AG09309 (cell line): Measurements from ENCODE around the gene IMPG1.
"Not testable (repeated sequence)": the region's sequence is repeated elsewhere in the genome, so short reads cannot be mapped to it uniquely, and the experiment has no call there.

Experiments used
- DNase-seq: peaks from one replicate; pipeline ENCODE4 v3.0.0-alpha.2; 2010; ENCODE audit warnings: low read depth
- H3K4me3 ChIP-seq: 2 replicates; pipeline ENCODE4 v1.5.1; 2011; ENCODE audit warnings: mild to moderate bottlenecking, low read depth, low read length, moderate library complexity; ENCODE audit not compliant: control insufficient read depth
- TF ChIP-seq, protein P1 (sequence below): IDR thresholded peaks from 2 replicates; pipeline ENCODE4 v1.5.1; 2011; ENCODE audit warnings: mild to moderate bottlenecking, low read depth, low read length, inconsistent platforms; ENCODE audit not compliant: insufficient read depth, control insufficient read depth; ENCODE audit errors: missing control alignments

Gene IMPG1

DNA sequence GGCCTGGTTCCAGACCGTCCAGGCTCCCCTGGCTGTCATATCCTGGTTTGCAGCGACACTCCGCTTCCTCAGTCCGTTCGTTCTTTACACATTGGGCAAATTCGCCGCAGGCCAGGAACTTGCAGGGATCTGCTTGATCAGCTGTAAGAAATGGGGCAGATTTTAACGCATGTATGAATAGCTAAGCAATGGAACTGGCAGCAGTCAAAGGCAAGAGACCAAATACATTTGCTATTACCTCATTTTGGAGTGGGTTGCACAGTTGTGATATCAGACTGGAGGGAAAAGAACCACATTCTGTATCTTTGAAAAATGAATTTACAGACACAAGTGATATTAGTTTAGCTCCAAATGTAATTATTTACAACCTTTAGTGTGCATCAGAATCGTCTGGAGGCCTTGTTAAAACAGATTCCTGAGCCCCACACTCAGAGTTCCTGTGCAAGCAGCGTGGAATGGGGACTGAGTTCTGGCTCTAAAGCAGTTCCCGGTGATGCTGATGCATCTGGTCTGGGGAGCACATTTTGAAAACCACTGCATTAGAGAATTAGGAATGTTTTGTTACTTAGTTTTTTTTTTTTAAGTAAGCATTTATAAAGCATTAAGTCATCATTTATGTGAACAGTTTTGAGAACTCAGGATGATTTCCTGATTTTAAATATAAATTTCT is 141.3 kb downstream of the IMPG1 start:
- DNase-seq: no peak
- TF ChIP-seq, protein P1, sequence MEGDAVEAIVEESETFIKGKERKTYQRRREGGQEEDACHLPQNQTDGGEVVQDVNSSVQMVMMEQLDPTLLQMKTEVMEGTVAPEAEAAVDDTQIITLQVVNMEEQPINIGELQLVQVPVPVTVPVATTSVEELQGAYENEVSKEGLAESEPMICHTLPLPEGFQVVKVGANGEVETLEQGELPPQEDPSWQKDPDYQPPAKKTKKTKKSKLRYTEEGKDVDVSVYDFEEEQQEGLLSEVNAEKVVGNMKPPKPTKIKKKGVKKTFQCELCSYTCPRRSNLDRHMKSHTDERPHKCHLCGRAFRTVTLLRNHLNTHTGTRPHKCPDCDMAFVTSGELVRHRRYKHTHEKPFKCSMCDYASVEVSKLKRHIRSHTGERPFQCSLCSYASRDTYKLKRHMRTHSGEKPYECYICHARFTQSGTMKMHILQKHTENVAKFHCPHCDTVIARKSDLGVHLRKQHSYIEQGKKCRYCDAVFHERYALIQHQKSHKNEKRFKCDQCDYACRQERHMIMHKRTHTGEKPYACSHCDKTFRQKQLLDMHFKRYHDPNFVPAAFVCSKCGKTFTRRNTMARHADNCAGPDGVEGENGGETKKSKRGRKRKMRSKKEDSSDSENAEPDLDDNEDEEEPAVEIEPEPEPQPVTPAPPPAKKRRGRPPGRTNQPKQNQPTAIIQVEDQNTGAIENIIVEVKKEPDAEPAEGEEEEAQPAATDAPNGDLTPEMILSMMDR: no peak
- no peak overlapping the region for H3K4me3 ChIP-seq

DNA sequence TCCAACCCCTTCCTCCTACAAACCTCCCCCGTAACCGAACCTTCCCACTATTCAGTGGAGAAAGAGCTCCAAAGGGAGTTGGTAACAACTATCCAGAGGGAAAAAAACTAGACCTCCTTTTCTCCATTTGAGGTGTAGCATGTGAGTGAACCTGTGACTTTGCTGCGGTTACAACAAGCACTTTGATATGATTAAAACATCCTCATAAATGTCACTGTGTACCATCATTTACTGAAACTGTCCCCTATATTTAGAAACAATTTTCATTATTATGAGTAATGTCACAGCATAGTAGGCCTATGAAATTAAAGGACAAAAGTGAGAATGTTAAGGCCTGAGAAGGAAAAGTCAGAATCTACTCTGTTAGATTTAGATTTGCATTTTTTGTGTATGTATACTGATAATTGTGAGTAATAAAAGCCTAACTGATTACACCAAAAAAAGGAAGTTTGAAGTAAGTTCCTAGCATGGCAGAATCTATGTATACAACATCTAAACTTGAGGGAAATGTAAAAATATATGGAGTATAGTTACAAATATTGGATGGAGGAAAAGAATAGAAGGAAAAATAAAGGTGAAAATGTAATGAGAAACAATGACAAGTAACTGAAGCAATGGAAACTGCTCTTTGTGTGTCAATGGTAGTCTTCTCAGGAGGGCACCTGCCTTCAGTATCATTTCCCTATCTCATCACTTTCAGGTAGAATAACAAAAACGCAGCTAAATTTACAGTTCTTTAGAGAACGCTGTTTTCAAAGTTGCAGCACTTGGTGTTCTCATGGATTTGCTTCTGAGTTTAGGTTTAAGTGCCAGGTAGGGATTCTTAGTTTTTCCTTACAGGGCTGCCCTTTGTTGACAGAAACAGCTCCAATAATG is 145.9 kb downstream of the IMPG1 start:
- no peak overlapping the region for H3K4me3 ChIP-seq
- TF ChIP-seq, protein P1: no peak
- no peak for DNase-seq

DNA sequence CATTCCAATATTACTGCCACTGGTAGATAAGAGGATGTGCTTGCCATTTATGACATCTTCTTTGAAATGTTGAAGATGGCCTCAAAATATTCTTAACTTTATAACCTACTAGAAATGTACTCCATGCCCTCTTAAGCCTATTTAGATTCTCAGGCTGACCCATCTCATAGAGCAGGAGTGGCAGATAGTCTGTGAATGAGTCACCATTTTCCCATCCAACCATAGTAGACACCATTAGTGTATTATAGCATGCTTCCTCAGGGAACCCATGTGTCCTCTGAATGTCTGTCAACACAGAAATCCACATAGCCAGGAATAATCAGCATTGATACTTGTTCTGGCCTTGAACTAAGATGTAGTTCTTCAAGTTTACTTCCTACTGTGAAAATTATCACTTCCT is 150.2 kb downstream of the IMPG1 start:
- DNase-seq: no peak
- TF ChIP-seq, protein P1: no peak
- no peak overlapping the region for H3K4me3 ChIP-seq

DNA sequence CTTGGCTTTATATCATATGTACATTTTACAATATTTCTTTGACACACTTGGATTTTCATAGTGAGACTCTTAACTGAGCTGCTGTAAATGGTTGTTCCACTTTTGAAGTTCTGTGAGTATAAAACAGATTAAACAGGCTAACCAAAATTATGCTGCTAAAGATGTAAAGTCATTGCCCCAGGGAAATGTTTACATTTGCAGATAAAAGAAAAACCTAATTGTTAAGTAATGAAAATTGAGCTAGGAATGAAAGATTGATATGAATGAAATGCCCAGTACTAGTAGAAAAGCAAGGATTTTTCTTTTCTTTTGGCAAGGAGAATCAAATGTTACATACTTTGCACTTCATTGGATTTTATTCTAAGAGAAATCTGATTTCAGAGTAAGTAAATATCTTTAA is 159.4 kb downstream of the IMPG1 start:
- TF ChIP-seq, protein P1: no peak
- no peak overlapping the region for H3K4me3 ChIP-seq
- no peak for DNase-seq

DNA sequence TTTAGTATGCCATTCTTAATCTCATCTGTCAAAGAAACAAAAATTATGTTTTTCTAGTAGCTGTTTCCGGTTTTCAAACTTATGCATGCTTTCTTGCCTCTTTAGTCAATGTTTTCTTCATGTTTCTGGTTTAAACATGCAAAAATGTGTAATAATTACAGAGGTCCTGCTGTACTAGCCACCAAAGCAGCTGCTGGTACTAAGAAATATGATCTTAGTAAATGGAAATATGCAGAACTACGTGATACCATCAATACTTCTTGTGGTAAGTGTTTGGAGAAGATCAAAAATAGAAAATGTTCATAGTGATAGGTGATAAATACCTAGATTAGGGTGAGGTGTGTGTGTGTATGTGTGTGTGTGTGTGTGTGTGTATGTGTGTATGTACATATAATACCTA is 165.0 kb downstream of the IMPG1 start:
- TF ChIP-seq, protein P1: no peak
- H3K4me3 ChIP-seq: no peak overlapping the region
- DNase-seq: no peak

DNA sequence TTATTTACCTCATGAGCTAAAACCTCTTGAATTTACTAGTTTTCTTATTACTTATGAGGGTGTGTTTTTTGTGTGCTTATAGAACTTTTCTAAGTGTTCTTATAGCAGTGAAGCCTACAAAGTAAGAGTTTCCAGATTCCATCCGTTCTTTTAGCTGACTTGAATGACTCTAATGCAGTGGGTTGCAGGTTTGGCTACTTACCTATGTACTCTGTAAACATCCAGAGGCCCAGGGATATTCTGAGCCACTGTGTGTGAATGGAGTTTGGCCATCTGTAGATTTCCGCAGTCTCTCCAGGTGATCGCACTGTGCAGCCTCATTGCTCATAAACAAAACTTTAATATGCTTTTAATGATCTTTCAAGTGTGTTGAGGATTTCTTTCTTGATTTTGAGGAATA is 165.6 kb downstream of the IMPG1 start:
- H3K4me3 ChIP-seq: no peak overlapping the region
- TF ChIP-seq, protein P1: no peak
- DNase-seq: no peak

DNA sequence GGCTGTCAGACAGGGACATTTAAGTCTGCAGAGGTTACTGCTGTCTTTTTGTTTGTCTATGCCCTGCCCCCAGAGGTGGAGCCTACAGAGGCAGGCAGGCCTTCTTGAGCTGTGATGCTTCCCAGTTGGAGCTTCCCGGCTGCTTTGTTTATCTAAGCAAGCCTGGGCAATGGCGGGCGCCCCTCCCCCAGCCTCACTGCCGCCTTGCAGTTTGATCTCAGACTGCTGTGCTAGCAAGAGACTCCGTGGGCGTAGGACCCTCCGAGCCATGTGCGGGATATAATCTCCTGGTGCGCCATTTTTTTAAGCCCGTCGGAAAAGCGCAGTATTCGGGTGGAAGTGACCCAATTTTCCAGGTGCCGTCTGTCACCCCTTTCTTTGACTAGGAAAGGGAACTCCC is 167.3 kb downstream of the IMPG1 start:
- not testable (repeated sequence) for DNase-seq, H3K4me3 ChIP-seq

DNA sequence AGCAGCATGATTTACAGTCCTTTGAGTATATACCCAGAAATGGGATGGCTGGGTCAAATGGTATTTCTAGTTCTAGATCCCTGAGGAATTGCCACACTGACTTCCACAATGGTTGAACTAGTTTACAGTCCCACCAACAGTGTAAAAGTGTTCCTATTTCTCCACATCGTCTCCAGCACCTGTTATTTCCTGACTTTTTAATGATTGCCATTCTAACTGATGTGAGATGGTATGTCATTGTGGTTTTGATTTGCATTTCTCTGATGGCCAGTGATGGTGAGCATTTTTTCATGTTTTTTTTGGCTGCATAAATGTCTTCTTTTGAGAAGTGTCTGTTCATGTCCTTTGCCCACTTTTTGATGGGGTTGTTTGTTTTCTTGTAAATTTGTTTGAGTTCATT is 172.2 kb downstream of the IMPG1 start:
- H3K4me3 ChIP-seq, DNase-seq: not testable (repeated sequence)
